Measurements from ENCODE around the gene SLC20A1. TPM values are rescaled to one million over a fixed set of nuclear protein-coding genes. Genes with fewer than 3 reads are reported as not detected.
"Not testable (repeated sequence)": the region's sequence is repeated elsewhere in the genome, so short reads cannot be mapped to it uniquely, and the experiment has no call there.

The SLC20A1 gene
- polyA plus RNA-seq, 4 donors: 37.3 to 42.9 (median 41.9) TPM

DNA sequence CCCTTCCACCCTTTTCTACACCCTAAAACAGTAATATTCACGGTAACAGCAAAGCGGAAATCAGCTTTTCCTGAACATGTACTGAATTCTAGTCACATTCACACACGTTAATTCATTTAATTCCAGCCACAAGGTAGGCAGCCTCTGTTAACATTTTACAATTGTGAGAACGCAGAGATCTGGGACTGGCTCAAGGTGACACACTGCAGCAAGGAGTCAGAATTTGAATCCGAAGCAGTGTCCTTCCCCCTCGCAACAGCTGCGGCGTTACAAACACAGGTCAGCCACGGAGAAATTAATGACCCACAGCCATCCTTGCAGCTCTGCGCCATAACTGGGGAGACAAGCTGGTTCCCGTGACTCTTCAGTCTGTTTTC lies 818 bp upstream of the SLC20A1 start:
- DNase-seq (ENCODE audit: low read depth in 4 of 4, low spot score in 3 of 4): no peak

DNA sequence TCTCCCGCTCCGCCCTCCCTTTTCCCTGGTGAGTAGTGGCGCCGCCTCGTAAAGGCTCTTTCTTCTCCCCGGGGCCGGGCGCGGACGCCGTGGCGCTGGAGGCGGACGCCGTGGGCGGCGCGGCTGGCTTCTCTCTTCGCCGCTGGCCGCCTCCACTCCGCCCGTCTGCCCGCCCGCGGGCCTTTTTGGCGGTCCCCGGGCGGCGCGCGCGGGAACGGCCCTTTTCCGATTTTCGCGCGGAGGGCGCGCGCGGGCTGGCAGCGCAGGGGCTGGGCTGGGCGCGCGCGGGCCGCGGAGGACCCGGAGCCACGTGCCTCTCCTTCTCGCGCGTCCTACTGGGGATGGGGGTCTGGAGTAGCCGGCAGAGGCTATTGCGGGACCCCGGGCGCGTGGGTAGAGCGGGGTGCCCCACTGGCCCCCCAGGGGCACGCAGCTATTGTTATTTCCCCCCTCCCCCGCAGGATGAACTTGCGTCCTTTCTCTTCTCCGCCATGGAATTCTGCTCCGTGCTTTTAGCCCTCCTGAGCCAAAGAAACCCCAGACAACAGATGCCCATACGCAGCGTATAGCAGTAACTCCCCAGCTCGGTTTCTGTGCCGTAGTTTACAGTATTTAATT lies 472 bp downstream of the SLC20A1 start:
- no peak for DNase-seq (ENCODE audit: low read depth in 4 of 4, low spot score in 3 of 4)

DNA sequence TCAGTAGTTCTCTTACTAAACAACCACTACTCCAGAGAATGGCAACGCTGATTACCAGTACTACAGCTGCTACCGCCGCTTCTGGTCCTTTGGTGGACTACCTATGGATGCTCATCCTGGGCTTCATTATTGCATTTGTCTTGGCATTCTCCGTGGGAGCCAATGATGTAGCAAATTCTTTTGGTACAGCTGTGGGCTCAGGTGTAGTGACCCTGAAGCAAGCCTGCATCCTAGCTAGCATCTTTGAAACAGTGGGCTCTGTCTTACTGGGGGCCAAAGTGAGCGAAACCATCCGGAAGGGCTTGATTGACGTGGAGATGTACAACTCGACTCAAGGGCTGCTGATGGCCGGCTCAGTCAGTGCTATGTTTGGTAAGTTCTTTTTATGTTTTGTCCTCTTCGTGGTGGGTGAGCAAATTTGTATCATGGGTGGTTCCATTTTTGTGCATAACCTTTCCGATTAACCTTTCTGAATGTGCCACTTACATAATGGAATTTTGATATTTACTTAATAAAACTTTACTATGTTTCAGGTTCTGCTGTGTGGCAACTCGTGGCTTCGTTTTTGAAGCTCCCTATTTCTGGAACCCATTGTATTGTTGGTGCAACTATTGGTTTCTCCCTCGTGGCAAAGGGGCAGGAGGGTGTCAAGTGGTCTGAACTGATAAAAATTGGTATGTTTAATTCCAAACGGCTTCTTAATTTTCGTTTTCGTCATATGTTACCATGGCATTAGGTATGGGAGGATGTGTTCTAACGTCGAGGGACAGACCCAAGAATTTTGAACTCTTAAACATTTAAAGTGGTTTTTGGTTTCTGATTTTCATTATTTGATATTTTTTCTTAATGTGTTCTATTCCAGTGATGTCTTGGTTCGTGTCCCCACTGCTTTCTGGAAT lies 1.3 kb downstream of the SLC20A1 start:
- no peak for DNase-seq (ENCODE audit: low read depth in 4 of 4, low spot score in 3 of 4)

DNA sequence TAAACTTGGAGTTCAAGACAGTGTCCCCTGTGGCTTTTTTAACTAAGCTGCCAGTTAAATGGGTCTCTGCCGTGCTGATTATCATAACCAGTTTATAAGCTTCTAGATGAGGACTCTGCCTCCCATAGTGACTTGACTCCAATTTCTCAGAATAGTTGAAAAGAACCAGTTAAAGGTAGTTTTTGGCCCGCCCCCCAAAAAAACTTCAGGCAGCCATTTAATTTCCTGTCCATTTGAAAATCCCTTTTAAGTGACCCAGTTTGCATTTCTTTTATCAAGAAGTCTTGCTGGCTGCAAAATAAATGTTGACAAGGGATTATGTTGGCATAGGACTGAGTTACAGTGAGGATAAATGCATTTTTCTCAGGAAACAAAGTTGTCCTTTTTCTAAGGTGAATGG lies 2.3 kb downstream of the SLC20A1 start:
- DNase-seq (ENCODE audit: low read depth in 4 of 4, low spot score in 3 of 4): no peak

DNA sequence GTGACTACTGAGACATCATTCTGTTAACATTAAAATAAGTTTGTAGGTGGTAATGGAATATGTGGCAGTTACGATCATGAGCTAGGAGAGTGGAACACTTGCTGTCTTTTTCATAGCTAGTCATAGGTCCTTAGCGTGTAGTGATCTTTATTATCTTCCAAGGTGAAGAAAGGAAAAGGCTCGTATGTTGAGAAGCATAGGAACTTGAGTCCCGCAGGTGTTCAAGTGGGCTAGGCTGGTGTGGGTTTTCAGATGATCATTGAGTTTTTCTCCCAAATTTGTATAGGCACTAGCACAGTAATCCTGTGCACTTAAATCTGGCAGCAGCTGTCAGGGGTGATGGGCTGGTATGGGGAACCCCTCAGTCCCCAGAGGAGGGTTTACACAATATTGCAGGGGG lies 10.9 kb downstream of the SLC20A1 start:
- no peak for DNase-seq (ENCODE audit: low read depth in 4 of 4, low spot score in 3 of 4)

DNA sequence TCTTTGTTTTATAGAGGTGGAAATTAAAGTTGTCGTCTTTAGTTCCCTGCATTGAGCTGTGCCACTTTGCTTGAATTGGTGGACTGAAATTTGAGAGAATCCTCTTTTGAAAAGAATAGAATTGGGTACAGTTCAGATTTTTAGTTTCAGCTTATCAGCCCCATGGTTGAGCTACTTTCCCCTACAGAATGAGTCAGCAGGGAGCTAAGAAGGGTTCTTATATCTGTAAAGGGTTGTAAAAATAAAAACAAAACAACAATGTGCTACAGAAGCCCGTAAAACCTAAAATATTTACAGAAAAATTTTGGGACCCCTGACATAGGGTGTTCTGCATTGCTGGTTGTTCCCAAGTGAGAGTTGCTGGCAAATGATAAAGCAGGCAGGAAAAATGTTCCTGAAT lies 12.6 kb downstream of the SLC20A1 start:
- DNase-seq (ENCODE audit: low read depth in 4 of 4, low spot score in 3 of 4): no peak

DNA sequence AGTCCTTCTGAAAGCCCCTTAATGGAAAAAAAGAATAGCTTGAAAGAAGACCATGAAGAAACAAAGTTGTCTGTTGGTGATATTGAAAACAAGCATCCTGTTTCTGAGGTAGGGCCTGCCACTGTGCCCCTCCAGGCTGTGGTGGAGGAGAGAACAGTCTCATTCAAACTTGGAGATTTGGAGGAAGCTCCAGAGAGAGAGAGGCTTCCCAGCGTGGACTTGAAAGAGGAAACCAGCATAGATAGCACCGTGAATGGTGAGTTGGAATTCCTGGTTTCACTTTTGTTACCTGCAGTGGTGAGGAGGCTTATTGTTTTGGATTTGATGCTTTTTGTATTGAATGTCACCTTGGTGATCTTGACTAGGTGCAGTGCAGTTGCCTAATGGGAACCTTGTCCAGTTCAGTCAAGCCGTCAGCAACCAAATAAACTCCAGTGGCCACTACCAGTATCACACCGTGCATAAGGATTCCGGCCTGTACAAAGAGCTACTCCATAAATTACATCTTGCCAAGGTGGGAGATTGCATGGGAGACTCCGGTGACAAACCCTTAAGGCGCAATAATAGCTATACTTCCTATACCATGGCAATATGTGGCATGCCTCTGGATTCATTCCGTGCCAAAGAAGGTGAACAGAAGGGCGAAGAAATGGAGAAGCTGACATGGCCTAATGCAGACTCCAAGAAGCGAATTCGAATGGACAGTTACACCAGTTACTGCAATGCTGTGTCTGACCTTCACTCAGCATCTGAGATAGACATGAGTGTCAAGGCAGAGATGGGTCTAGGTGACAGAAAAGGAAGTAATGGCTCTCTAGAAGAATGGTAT lies 13.3 kb downstream of the SLC20A1 start:
- DNase-seq (ENCODE audit: low read depth in 4 of 4, low spot score in 3 of 4): no peak

DNA sequence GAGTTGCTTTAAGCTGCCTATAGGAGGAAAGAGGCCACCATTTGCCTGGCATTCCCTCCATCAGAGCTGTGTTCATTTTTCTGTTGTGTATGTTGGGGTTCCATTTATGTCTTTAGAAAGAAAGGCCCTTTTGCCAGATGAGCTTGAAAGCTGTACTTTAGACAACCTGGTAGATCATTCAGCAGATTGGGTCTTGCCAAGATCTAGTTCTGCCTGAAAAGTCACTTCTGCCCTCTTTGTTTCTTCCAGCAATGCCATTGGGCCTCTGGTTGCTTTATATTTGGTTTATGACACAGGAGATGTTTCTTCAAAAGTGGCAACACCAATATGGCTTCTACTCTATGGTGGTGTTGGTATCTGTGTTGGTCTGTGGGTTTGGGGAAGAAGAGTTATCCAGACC lies 14.4 kb downstream of the SLC20A1 start:
- no peak for DNase-seq (ENCODE audit: low read depth in 4 of 4, low spot score in 3 of 4)

DNA sequence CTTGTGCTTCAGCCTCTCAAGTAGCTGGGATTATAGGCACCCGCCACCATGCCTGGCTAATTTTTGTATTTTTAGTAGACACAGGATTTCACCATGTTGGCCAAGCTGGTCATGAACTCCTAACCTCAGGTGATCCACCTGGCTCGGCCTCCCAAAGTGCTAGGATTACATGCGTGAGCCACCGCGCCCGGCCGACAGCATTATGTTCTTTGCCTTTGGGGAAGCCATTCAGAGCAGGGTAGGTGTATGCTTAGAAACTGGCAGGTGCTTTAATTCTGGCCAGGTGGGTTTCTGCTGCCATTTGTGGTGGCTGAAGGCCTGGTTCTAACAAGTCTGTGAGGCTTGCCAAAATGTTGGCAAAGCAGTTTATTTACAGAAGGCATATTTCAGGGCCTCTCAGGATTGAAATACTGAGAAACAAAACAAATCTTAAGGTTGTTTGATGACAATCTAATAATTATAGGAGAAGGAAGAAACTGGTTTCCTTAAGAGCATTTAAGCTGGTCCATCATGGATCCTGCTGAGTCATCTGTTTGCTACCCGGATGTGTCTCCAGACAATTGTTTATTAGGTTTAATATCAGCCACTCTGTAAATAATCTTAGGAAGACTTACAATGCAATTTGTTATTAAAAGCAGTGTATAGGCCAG lies 16.0 kb downstream of the SLC20A1 start:
- no peak for DNase-seq (ENCODE audit: low read depth in 4 of 4, low spot score in 3 of 4)

DNA sequence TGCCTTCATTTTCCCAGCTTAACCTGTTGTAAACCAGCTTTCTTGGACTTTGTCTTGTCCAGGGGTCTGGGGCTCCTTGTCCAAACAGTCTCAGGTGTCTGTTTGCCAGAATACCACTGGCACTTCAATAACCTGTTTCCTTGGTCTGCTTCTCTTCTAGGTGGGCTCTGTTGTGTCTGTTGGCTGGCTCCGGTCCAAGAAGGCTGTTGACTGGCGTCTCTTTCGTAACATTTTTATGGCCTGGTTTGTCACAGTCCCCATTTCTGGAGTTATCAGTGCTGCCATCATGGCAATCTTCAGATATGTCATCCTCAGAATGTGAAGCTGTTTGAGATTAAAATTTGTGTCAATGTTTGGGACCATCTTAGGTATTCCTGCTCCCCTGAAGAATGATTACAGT lies 17.0 kb downstream of the SLC20A1 start:
- no peak for DNase-seq (ENCODE audit: low read depth in 4 of 4, low spot score in 3 of 4)

DNA sequence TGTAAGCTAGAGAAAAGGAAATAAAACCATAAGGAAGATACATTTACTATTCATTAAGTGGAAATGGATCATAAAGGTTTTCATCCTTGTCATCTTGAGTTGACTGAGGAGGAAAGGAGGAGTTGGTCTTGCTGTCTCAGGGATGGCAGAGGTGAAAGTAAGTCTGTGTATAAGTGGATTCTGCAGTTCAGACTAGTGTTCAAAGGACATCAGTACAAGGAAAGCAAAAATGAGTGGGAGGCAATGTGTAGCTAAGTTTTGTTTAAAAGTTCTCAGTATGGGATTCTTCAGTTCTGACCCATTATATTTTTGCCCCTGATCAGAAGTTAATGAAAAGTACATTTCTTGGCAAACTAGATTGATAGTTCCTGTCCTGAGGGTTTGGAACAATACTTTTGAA lies 18.9 kb downstream of the SLC20A1 start:
- DNase-seq (ENCODE audit: low read depth in 4 of 4, low spot score in 3 of 4): no peak

DNA sequence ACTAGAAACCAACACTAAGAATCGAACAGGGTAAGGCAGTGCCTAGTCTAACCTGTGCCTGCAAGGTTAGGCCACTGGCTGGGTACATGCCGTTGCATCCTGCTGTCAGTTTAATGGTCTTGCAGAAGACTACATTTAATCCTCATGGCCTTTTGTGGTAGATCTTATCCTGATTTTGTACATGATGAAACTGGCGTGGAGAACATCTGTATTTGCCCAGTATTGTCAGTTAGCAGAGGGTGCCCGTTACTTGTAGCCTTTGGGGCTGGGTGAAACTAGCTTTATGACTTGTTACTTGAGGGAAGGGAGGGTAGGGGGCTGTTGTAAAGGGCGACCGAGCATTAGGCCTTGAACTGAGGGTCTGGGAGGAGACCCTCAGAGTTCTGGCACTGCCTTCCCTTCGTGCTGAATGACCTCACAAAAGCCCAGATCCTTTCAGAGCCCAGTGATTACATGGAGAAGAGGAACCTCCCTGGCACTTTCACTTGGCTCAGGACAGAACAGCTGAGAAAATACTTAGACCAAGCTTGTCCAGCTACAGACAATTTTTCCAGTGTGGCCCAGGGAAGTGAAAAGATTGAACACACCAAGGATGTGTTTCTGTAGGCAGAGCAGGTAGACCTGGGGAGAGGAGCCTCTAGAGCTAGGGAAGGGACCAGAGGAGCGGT lies 19.5 kb downstream of the SLC20A1 start:
- DNase-seq (ENCODE audit: low read depth in 4 of 4, low spot score in 3 of 4): no peak

DNA sequence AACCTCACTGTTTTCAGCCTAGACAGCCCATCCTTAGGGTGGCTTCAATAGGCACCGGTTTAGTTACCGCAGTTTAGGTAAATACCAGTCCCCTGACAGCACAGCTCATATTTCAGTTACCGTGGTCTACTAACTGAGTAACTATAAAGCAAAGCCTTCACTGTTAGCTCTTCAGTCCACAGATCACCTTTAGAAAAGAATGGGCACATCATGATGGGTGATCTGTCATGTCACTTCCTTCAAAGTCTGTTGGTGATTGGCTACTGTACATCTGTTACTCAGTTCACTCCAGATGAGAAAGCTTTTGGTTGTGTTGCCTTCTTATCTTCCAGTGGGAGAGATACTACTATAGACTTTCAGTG lies 21.0 kb downstream of the SLC20A1 start:
- no peak for DNase-seq (ENCODE audit: low read depth in 4 of 4, low spot score in 3 of 4)

DNA sequence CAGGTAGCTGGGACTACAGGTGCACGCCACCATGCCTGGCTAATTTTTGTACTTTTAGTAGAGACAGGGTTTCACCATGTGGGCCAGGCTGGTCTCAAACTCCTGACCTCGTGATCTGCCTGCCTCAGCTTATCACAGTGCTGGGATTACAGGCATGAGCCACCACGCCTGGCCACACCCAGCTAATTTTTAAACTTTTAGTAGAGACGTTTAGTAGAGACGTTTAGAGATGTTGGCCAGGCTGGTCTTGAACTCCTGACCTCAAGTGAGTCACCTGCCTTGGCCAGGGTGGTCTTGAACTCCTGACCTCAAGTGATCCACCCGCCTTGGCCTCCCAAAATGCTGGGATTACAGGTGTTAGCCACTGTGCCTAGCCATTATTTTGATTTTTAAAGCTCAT lies 21.8 kb downstream of the SLC20A1 start:
- DNase-seq (ENCODE audit: low read depth in 4 of 4, low spot score in 3 of 4): not testable (repeated sequence)

DNA sequence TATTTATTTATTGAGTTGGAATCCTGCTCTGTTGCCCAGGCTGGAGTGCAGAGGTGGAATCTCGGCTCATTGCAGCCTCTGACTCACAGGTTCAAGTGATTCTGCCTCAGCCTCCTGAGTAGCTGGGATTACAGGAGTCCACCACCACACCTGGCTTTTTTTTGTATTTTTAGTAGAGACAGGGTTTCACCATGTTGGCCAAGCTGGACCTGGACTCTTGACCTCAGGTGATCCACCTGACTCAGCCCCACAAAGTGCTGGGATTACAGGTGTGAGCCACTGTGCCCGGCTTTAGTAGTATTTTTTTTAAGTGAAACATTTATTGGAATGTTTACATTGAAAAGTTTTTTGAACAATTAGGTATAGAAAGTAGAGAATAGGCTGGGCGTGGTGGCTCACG lies 23.9 kb downstream of the SLC20A1 start:
- DNase-seq (ENCODE audit: low read depth in 4 of 4, low spot score in 3 of 4): no peak

DNA sequence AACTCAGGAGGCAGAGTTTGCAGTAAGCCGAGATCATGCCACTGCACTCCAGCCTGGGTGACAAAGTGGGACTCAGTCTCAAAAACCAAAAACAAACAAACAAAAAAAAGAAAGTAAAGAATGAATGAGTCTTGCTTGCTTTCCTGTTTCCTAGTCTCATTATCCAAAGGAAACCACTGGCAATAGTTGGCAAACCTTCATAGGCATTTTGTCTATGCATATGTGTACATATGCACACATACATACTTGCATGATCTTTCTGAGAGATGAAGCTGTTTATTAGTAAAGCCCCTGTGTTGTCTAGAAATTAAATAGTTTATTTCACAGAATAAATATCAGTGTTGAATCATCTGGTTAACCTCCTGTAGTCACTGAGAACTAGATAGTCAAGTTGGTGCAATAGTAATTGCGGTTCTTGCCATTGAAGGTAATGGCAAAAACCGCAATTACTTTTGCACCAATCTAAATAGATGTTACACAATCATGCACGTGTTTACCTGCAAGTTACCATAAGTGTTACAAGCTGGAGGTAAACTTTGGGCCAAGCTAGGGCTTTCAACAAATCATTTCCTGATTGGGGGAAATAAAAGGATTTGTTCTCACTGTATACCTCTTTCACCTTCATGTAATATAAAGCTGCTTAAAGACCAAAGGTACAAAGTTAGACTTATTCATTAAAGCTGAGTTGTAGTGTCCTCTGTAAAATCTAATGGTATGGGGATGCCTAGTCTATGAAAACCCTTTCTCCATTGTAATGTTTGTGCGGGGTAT lies 24.7 kb downstream of the SLC20A1 start:
- DNase-seq (ENCODE audit: low read depth in 4 of 4, low spot score in 3 of 4): no peak

DNA sequence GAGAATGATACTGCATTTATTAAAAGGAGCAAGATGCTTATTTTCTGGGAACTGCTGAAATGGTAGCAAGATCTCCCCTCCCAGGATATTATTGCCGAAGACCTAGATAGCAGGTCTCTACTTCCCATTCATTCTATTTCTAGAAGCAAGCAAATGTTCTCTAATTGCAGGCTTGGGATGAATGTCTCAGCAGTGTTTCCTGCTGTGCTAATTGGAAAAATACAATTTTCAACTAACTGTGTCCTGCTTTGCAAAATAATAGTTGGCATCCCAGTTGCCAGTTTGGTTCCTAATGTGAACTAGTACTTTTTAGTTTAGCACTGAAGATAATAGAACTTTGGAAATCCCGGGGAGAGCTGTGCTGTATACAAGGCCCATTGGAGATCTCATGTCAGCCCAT lies 26.1 kb downstream of the SLC20A1 start:
- no peak for DNase-seq (ENCODE audit: low read depth in 4 of 4, low spot score in 3 of 4)

DNA sequence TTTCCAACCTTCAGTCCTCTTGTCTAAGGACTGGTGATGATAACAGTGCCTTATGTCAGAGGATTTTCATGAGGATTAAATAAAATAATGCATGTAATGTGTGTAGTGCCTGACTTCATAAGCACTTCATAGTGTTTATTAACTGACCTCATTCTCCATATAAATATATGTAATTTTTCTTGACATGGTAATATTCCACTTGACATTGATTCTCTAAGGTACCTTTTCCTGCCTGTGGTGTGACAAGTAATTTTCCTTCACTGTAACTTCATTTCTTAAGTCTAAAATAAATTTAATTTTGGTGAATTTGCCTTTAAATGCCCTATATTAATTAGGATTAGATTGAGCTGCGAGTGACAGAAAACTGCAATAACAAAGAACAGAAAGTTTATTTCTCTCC lies 27.3 kb downstream of the SLC20A1 start:
- no peak for DNase-seq (ENCODE audit: low read depth in 4 of 4, low spot score in 3 of 4)

DNA sequence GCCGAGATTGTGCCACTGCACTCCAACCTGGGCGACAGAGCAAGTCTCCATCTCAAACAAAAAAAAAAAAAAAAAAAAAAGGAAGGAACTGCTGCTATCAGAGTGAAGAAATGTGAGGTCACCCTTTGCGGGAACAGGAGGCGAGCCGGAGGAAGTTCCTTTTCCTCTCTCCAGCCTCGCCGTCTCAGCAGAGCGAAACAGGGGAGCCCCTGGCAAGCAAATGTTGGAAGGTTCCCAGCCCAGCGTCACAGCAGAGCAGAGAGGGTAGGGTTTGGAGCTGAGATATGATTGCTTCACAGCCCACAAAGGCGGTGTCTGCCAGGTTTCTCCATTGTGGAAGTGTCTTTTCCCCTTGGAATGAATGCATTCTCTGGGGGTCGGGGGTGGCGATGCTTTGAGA lies 28.5 kb downstream of the SLC20A1 start:
- no peak for DNase-seq (ENCODE audit: low read depth in 4 of 4, low spot score in 3 of 4)

DNA sequence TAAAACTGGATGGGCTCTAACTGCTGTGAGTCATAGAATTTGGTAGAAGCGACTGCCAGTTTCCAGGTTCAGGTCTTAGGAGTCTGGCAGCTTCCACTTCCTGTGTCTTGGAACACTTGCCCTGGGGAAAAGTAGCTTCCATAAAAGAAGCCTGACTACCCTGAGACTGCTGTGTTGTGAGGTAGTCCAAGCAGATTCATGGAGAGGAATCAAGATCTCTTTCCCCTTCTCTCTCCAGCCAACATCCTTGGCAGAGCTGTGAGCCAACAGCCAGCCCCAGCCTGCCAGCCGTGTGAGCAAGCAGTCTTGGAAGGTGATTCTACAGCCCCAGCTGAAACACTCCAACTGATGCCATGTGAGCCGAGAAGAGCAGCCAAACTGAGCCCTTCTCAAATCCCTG lies 33.7 kb downstream of the SLC20A1 start:
- no peak for DNase-seq (ENCODE audit: low read depth in 4 of 4, low spot score in 3 of 4)
